Transverse colon (tissue), 4 donors: ENCODE results near the gene OR2F2. TPM values are rescaled to one million over a fixed set of nuclear protein-coding genes. Genes with fewer than 3 reads are reported as not detected.

ENCODE experiments used
- DNase-seq: peaks from one replicate; pipeline ENCODE4 v3.0.0-alpha.2; 2019
- H3K27ac ChIP-seq, 4 donors: fragments of 200-600 bp; sonication (generic); 2 replicates each; pipeline ENCODE4 v1.5.1; 2016 to 2018; ENCODE audit warnings: inconsistent platforms in 4 of 4
- H3K27me3 ChIP-seq: fragments of 200-600 bp; sonication (generic); 2 replicates; pipeline ENCODE4 v1.5.1; 2017; ENCODE audit warnings: inconsistent platforms
- H3K36me3 ChIP-seq, 4 donors: fragments of 200-600 bp; sonication (generic); 2 replicates each; pipeline ENCODE4 v1.5.1; 2017 to 2019; ENCODE audit warnings: inconsistent platforms in 4 of 4
- H3K4me1 ChIP-seq, 4 donors: fragments of 200-600 bp; sonication (generic); 2 replicates each; pipeline ENCODE4 v1.5.1; 2017 to 2020; ENCODE audit warnings: inconsistent platforms in 4 of 4
- H3K4me3 ChIP-seq, 4 donors: fragments of 200-600 bp; sonication (generic); 1 replicate in 1 of 4; 2 replicates in 3 of 4; pipeline versions ENCODE4 v1.5.1 to v1.6.1; 2017 to 2019; ENCODE audit warnings: inconsistent platforms in 4 of 4
- H3K9me3 ChIP-seq, 2 donors: fragments of 200-600 bp; sonication (generic); 2 replicates each; pipeline ENCODE4 v1.5.1; 2017 to 2019; ENCODE audit warnings: inconsistent platforms in 2 of 2
- EP300 ChIP-seq: sonication (generic); formaldehyde crosslinking; IDR thresholded peaks from one replicate; pipeline ENCODE4 v1.6.1; 2017; ENCODE audit warnings: antibody characterized with exemption, low read depth
- POLR2A ChIP-seq: fragments of 450-650 bp; IDR thresholded peaks from one replicate; pipeline ENCODE4 v1.6.1; 2016; ENCODE audit warnings: antibody characterized with exemption, mild to moderate bottlenecking, moderate library complexity
- POLR2AphosphoS5 ChIP-seq, 3 donors: sonication (generic); formaldehyde crosslinking; IDR thresholded peaks; one replicate each; pipeline ENCODE4 v1.6.1; 2016; ENCODE audit warnings: antibody characterized with exemption in 3 of 3
- WGBS, 2 donors: methylation state at CpG; one replicate each; pipeline ENCODE4 v1.1.5; 2018; ENCODE audit warnings: low coverage in 1 of 2; 5-methylcytosine and 5-hydroxymethylcytosine counted together
- in situ Hi-C, 4 donors: fragments of 200-750 bp; cut with MboI; loops; one replicate each; pipeline versions ENCODE4 v1.15.0 to v1.15.1; 2017; ENCODE audit warnings: low sequenced_read_pairs in 3 of 4, low pct_ligation_motif_present in 1 of 4, low pct_unique_long_range_greater_than_20kb in 1 of 4
- intact Hi-C: fragments of 100-400 bp; cut with DNase I; formaldehyde crosslinking; loops from one replicate; pipeline ENCODE4 v1.15.1; 2023; ENCODE audit warnings: low total_unique reads
- total RNA-seq, 4 donors: library from RNA; depleted of rRNA; stranded (reverse); fragments of >200 nt; gene quantifications; one replicate each; pipeline ENCODE4 v1.1.0, GENCODE V29; 2016
- TF ChIP-seq, protein P1 (sequence below), 5 experiments: fragments of 200-600 bp in 3 of 5; fragments of 450-650 bp in 2 of 5; sonication (generic) in 3 of 5; IDR thresholded peaks; 1 replicate in 2 of 5; 2 replicates in 3 of 5; pipeline ENCODE4 v1.5.1; 2016 to 2017; ENCODE audit warnings: antibody characterized with exemption in 5 of 5, inconsistent platforms in 3 of 5, mild to moderate bottlenecking in 2 of 5, moderate library complexity in 1 of 5

The OR2F2 gene
- total RNA-seq, 4 donors from 2014 or later: not detected

GRCh38 chr7:143890558-143890957, 44.5 kb upstream of the OR2F2 start:
- intact Hi-C loops: no loop called here
- WGBS, 2 donors: 84 to 89% methylated on average over 2 of the region's 2 CpGs

GRCh38 chr7:143891457-143891856, 43.6 kb upstream of the OR2F2 start:
- intact Hi-C loops (no loop called here), in situ Hi-C loops (no loop called here)
- Histone ChIP-seq H3K4me1 (peaks cover 0 to 7% (median 0%) of the 10 kb centered on the region in 4 donors), H3K4me3 (no peak overlapping the region), H3K27me3 (no peaks in the 10 kb centered on the region), H3K27ac (no peak overlapping the region), H3K36me3 (peaks cover 0 to 4% (median 0%) of the 10 kb centered on the region in 4 donors), H3K9me3 (no peaks in the 10 kb centered on the region)
- no peak for DNase-seq
- 84 to 94% methylated on average over 2 of the region's 2 CpGs for WGBS, 2 donors
- TF ChIP-seq, protein P1, sequence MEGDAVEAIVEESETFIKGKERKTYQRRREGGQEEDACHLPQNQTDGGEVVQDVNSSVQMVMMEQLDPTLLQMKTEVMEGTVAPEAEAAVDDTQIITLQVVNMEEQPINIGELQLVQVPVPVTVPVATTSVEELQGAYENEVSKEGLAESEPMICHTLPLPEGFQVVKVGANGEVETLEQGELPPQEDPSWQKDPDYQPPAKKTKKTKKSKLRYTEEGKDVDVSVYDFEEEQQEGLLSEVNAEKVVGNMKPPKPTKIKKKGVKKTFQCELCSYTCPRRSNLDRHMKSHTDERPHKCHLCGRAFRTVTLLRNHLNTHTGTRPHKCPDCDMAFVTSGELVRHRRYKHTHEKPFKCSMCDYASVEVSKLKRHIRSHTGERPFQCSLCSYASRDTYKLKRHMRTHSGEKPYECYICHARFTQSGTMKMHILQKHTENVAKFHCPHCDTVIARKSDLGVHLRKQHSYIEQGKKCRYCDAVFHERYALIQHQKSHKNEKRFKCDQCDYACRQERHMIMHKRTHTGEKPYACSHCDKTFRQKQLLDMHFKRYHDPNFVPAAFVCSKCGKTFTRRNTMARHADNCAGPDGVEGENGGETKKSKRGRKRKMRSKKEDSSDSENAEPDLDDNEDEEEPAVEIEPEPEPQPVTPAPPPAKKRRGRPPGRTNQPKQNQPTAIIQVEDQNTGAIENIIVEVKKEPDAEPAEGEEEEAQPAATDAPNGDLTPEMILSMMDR (IDR thresholded peaks at IDR 0.05): no peak
- TF ChIP-seq POLR2A (no peak), EP300 (no peak), POLR2AphosphoS5 (IDR thresholded peaks at IDR 0.05) (no peak)

More at GRCh38 chr7:143890558-143890957, 44.5 kb upstream of the OR2F2 start:
- no peaks in the 10 kb centered on the region for H3K27me3 ChIP-seq
- in situ Hi-C loops: no loop called here
- H3K36me3 ChIP-seq: peaks cover 0 to 4% (median 0%) of the 10 kb centered on the region in 4 donors
- H3K27ac ChIP-seq: no peak overlapping the region
- TF ChIP-seq POLR2AphosphoS5 (IDR thresholded peaks at IDR 0.05) (no peak), POLR2A (no peak), EP300 (no peak)
- TF ChIP-seq, protein P1 (IDR thresholded peaks at IDR 0.05): no peak
- no peaks in the 10 kb centered on the region for H3K9me3 ChIP-seq
- no peak for DNase-seq
- peaks cover 0 to 7% (median 0%) of the 10 kb centered on the region in 4 donors for H3K4me1 ChIP-seq
- H3K4me3 ChIP-seq: no peak overlapping the region

- H3K9me3 ChIP-seq: no peaks in the 10 kb centered on the region
- in situ Hi-C loops (no loop called here), intact Hi-C loops (no loop called here)
- TF ChIP-seq, protein P1 (IDR thresholded peaks at IDR 0.05): peak in 2 of 5 experiments; percentile 14 to 17
- no peak for TF ChIP-seq POLR2AphosphoS5 (IDR thresholded peaks at IDR 0.05)
- no peak for TF ChIP-seq POLR2A
- WGBS, 2 donors: 80 to 88% methylated on average over 5 of the region's 5 CpGs
- no peaks in the 10 kb centered on the region for H3K27me3 ChIP-seq
- H3K36me3 ChIP-seq: peaks cover 0 to 4% (median 0%) of the 10 kb centered on the region in 4 donors
- DNase-seq: no peak
- H3K4me3 ChIP-seq: no peak overlapping the region
- peaks cover 0 to 7% (median 0%) of the 10 kb centered on the region in 4 donors for H3K4me1 ChIP-seq
- no peak overlapping the region for H3K27ac ChIP-seq
These were observed 42.3 kb upstream of the OR2F2 start for GRCh38 chr7:143892527-143893300.

GRCh38 chr7:143896667-143897066, 38.4 kb upstream of the OR2F2 start:
- in situ Hi-C loops (no loop called here), intact Hi-C loops (no loop called here)
- Histone ChIP-seq H3K36me3 (peaks cover 0 to 4% (median 0%) of the 10 kb centered on the region in 4 donors), H3K4me1 (peaks cover 11 to 29% (median 20%) of the 10 kb centered on the region in 4 donors), H3K9me3 (no peaks in the 10 kb centered on the region), H3K4me3 (no peak overlapping the region), H3K27ac (no peak overlapping the region), H3K27me3 (no peaks in the 10 kb centered on the region)
- DNase-seq: no peak
- TF ChIP-seq POLR2AphosphoS5 (IDR thresholded peaks at IDR 0.05): no peak
- TF ChIP-seq, protein P1 (IDR thresholded peaks at IDR 0.05): no peak
- no peak for TF ChIP-seq EP300
- TF ChIP-seq POLR2A: no peak
